C4-2B (cell line): ENCODE data around the gene GRIK4.

Source experiments
- H3K27ac ChIP-seq: fragments of 450-650 bp; 2 replicates; pipeline ENCODE4 v1.5.1; 2017
- ZFX ChIP-seq: fragments of 450-650 bp; IDR thresholded peaks from 2 replicates; pipeline ENCODE4 v1.6.1; 2017
- TF ChIP-seq, protein P1 (sequence below): fragments of 450-650 bp; conservative IDR thresholded peaks from 2 replicates; pipeline ENCODE4 v1.5.1; 2017; ENCODE audit warnings: mild to moderate bottlenecking

GRIK4 gene

GRCh38 chr11:120571476-120571875 is 59.9 kb downstream of the GRIK4 start:
- H3K27ac ChIP-seq, result no peak overlapping the region
- no peak for TF ChIP-seq ZFX
- TF ChIP-seq, protein P1, sequence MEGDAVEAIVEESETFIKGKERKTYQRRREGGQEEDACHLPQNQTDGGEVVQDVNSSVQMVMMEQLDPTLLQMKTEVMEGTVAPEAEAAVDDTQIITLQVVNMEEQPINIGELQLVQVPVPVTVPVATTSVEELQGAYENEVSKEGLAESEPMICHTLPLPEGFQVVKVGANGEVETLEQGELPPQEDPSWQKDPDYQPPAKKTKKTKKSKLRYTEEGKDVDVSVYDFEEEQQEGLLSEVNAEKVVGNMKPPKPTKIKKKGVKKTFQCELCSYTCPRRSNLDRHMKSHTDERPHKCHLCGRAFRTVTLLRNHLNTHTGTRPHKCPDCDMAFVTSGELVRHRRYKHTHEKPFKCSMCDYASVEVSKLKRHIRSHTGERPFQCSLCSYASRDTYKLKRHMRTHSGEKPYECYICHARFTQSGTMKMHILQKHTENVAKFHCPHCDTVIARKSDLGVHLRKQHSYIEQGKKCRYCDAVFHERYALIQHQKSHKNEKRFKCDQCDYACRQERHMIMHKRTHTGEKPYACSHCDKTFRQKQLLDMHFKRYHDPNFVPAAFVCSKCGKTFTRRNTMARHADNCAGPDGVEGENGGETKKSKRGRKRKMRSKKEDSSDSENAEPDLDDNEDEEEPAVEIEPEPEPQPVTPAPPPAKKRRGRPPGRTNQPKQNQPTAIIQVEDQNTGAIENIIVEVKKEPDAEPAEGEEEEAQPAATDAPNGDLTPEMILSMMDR, result no peak

GRCh38 chr11:120573756-120574354 is 62.3 kb downstream of the GRIK4 start:
- no peak overlapping the region for H3K27ac ChIP-seq
- TF ChIP-seq ZFX, result no peak
- TF ChIP-seq, protein P1, result no peak

DNA sequence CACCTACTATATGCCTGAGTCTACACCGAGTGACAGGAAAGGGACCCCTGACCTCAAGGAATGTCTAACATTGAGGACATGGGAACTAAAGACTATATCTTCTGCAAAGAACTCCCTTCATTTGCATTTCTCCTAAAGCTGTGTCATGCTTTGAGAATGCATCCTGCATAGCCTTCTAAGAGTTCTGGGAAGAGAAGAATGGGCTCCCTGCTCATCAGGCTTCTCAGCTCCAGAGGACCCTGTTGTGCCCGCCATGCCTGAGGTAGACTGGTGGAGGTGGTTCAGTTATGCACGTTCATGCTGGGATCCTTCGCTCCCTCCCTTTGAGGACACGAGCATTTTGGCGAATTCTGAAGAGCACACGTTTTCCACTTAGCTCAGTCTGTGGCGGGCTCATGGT is 63.3 kb downstream of the GRIK4 start:
- H3K27ac ChIP-seq, result no peak overlapping the region
- TF ChIP-seq, protein P1, result no peak
- no peak for TF ChIP-seq ZFX

DNA sequence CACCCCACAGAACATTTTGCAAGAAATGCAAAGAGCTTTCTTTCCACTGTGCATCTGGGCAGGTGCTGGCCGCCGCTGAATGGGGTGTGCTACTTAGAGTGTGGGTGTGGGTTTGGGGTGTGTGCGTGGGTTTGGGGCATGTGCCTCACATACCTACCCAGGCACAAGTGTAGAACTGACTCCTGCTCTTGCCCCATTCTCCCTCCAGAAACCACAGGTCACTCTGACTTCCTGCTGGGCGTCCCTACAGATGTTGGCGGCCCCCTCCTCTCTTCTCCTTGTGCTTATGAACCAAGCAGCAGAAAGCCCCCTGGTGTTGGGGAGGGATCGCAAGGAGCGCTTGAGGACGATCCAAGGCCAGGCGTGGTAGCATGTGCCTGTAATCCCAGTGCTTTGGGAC is 63.9 kb downstream of the GRIK4 start:
- H3K27ac ChIP-seq, result no peak overlapping the region
- TF ChIP-seq, protein P1, result no peak
- no peak for TF ChIP-seq ZFX

- no peak for TF ChIP-seq ZFX
- TF ChIP-seq, protein P1, result no peak
- no peak overlapping the region for H3K27ac ChIP-seq
Observed at GRCh38 chr11:120576606-120577005, 65.1 kb downstream of the GRIK4 start.

DNA sequence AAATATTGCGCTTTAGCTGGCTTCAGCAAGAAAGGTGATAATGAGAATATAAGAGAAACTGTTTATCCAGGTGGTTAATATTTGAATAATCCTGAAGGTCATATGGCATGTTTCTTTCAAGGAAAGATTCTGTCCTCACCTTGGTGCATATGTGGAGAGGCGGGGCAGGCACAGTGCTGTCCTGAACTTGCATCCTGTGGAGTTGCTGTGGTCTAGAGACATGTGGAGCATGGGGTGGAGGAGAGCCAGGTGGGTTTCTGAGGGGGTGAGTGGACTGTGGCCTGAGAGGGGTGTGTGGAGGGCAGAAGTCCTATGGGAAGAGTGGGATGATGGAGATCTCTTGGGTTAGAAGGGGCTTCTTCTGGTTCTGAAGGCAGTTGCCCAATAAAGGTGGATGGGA is 65.5 kb downstream of the GRIK4 start:
- TF ChIP-seq ZFX, result no peak
- TF ChIP-seq, protein P1, result no peak
- H3K27ac ChIP-seq, result no peak overlapping the region

DNA sequence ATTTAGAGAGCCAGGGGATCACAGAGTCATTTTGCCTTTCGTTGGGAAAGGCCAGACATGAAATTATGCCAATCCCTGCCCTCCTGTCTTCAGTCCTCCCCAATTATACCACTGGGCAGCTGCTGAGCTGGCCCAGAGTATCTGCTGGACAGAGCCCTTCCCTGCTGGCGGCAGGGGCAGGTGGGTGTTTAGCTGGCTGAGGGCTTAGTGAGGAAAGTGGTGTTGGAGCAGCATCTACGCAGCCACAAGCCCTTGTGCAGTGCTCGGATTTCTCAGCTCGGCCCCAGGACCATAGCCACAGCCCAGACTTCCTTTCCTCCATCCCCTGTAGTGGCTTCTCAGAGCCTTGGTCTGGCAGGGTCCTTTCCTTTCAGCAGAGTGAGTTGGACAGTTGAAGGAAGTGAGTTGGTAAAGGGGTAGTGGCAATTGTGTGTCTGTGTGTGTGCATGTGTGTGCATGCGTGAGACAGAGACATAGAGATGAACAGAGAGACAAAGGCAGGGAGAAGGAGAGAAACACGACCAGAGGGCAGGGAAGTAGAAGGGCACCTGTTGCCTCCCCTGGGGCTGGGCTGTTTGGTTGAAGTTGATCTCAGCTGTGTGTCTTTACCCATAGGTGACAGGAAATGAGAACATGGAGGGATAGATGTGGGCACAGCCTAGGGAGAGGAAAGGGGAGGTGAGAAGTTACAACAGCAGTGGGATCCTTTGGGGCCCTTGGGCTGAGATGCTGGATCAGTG is 66.2 kb downstream of the GRIK4 start:
- no peak overlapping the region for H3K27ac ChIP-seq
- no peak for TF ChIP-seq ZFX
- TF ChIP-seq, protein P1, result no peak
